Fibroblast of skin of back (primary cell): Measurements from ENCODE around the gene E2F4.

Experiments used
- DNase-seq: peaks from one replicate; pipeline ENCODE4 v3.0.0-alpha.2; 2013

The E2F4 gene

DNA sequence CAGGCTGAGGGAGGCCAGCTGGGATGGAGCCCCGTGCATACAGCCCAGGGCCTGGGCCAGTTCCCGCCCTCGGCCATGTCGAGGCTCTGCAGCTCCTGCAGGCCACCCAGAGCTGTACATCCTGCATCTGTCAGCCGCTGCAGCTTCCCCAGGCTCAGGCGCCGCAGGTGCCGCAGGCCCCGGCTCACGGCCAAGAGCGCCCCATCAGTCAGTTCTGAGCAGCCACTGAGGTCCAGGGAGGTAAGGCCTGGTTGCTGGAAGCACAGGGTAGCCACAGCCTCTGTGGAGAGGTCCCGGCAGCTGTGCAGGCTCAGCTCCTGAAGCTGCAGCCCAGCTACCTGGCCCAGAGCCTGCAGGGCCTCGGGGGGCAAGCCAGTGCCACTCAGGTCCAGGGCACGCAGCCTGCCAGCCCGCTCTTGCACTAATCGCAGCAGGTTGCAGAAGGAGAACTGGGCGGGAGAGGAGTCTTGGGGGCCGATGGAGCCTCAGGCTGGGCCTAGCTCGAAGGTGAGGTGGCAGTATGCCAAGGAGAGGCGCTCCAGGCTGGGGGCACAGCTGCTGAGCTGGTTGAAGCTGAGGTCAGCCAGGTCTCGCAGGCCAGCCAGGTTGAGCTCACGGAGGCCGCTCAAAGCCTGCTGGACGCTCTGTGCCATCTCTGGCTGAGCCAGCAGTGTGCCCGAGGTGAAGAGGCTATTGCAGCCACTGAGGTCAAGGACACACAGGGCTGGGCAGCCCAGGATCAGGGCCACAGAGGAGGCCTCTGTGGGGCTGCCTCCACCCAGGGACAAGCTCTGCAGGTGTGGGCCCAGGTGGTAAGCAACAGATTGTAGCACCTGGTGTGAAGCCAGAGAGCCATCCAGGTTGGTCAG, 18.3 kb downstream of the E2F4 start:
- DNase-seq: no peak

DNA sequence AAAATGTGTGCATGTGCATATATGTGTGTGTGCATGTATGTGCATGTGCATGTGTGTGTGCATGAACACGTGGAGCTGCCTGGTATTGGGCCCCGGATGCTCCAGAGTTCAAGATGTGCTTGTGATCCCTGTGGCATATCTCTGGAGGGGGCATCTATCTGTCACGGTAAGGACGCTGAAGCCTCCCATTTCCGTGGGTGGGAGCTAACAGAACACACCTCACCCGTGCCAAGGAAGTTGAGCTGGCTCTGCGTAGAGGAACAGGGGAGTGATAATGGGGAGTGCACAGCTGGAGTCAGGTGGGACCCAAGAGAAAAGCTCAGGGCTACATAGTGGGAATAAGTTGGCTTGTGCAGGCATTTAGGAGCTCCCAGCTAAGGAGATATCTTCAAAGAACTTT, 19.7 kb downstream of the E2F4 start:
- no peak for DNase-seq

- DNase-seq: no peak
These were observed 20.8 kb downstream of the E2F4 start for GRCh38 chr16:67212766-67213165.

DNA sequence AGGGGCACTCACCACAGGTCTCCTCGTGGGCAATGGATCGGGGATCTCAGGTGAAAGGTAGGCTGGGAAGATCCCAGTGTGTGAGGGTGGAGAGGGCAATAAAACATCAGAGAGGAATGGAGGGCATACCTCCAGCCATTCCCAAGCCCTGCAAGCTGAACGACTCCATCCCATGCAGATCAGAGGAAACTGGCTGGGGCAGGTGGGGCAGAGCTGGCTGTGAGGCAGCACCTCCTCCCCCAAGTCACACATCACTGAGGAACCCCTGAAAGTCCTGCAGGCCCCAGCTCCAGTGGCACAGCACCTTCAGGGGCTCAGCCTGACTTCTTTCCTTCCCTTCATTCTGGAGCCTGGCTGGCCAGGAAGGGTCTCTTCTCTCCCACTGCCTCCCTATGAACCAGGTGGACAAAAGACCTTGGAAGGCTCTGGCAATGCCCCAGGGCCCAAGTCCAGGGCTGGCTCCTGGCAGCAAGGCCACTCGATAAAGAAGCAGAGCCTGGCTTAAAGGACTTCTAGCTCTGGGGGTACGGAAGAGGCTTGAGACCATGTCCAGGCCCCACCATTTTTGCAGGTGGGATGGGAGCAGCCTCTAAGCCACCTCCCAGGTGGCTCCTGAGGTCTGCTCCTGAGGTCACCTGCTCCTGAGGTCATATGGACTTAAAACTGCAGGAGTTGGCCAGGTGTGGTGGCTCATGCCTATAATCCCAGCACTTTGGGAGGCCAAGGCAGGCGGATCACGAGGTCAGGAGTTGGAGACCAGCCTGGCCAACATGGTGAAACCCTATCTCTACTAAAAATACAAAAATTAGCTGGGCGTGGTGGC, 21.5 kb downstream of the E2F4 start:
- DNase-seq: no peak

- no peak for DNase-seq
These were observed 23.8 kb downstream of the E2F4 start for GRCh38 chr16:67215706-67216105.

GRCh38 chr16:67216612-67217490, 24.9 kb downstream of the E2F4 start:
- DNase-seq: no peak

DNA sequence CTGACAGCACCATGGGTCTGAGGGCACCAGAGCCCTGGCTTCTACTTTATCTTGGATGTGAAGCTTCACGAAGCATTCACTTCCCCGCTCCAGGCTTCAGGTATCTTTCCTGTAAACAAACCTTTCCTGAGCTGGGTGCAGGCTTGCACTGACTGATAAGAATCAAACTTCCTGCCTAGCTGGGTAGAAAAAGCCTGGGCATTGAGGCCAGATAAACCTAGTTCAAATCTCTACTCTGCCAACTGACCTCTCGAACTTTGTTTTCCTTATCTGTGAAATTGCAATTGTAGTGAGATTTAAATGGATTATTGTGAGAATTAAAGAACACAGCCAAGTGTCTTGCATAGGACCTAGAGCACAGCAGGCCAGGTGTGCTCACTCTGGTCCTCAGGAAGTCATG, 32.0 kb downstream of the E2F4 start:
- DNase-seq: no peak

DNA sequence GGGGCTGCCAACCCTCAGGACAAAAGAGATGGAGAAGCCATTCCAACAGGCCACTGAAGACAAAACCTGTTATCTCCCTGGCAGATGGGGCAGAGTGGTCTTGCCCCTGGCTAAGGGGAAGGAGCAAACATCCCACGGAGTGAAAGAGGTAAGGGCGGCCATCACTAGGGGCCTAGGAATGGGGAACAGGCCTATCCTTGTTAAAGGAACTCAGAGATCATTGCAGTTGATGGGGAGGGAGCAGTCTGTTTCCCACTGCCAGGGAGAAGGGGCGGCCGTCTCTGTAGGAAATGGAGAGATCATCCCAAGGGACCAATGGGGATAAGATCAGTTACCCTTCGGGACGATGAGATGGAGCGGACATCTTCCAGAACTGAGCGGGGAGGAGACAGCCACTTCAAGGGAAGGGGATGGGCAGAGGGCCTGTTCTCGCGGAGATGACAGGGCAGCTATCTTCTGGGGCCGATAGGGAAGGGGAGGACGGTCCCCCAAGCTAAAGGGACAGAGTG, 34.4 kb downstream of the E2F4 start:
- no peak for DNase-seq

DNA sequence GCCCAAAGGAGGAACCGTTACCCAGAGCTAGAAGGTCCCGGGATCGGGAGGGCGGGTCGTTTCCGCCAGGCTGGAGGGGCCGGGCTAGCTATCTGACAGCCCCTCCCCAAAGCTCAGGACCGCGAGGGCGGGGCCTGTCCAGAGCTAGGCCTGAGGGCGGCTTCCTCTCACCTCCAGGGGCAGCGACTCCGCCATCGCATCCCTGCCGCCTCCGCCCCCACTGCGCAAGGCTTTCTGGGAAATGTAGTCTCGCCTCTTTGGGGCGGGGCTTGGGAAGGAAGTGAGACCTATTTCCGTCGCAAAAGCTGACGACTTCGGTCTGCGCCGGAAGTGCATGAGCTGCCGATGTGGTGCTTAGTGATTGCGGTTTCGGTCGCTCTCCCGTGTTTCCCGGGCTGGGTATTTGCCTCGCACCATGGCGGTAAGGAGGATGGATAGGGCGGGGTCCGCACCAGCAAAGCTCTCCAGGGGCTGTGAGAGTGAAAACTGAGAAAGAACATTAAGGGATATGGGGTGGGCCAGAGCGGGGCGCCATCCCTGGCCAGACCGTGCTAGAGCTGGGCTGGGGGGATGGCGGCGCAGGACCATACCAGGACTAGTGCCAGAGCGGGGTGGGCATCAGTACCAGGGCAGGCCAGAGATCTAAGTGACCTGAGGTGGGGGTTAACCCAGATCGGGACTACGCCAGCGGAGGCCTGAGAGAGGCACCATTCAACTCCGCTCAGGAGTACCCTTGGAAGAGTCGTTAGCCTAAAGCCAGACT, 35.0 kb downstream of the E2F4 start, which contains the start of gene TMEM208:
Gene TMEM208 (plus strand): TSS at position 327 of the 763 bp plus-strand sequence. CDS start 89 bp downstream, at position 416.
- DNase-seq: peak; percentile 99

- no peak for DNase-seq
These were observed 35.6 kb downstream of the E2F4 start for GRCh38 chr16:67227567-67227921.

- DNase-seq: no peak
These were observed 36.3 kb downstream of the E2F4 start for GRCh38 chr16:67228034-67228785.

GRCh38 chr16:67228905-67229304, 37.0 kb downstream of the E2F4 start:
- DNase-seq: no peak

GRCh38 chr16:67229906-67230808, 38.2 kb downstream of the E2F4 start:
- no peak for DNase-seq

GRCh38 chr16:67230809-67231660, 39.1 kb downstream of the E2F4 start:
- DNase-seq: no peak

DNA sequence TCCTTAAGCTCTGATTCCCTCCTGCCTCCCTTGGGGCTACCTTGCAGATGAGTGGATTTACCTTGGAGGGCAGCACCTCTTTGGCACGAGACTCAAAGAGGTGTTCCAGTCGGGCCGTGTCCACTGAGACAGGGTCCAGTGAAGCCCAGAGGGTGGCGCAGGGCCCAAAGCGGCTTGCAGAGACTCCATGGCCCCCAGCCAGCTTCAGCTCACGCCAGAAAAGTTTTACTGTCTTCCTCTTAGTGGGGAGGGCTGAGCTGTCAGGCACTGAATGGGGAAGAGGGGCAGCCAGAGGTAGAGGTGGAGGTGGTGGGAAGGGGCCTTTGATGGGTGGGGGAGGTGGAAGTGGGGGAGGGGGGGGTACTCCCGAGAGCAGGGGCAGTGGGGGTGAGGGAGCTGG, 41.6 kb downstream of the E2F4 start:
- no peak for DNase-seq

GRCh38 chr16:67234180-67234597, 42.2 kb downstream of the E2F4 start:
- no peak for DNase-seq

- no peak for DNase-seq
These were observed 44.0 kb downstream of the E2F4 start for GRCh38 chr16:67235816-67236562.
